ENCODE measurements around the gene ALOXE3.
"Not testable (repeated sequence)": the region's sequence is repeated elsewhere in the genome, so short reads cannot be mapped to it uniquely, and the experiment has no call there.

Gene ALOXE3

GRCh38 chr17:8087952-8088230 is 30.4 kb downstream of the ALOXE3 start:
- DNase-seq, result no peak

GRCh38 chr17:8087075-8087951 is 31.0 kb downstream of the ALOXE3 start, which contains the start of gene ALOX12B:
Gene ALOX12B, minus strand, starts transcription at chr17:8087716. Its CDS starts 274 bp downstream, at chr17:8087442.
- DNase-seq, result no peak

- no peak for DNase-seq
These were observed 34.1 kb downstream of the ALOXE3 start for GRCh38 chr17:8084250-8084649.

GRCh38 chr17:8082292-8082691 is 36.0 kb downstream of the ALOXE3 start:
- DNase-seq, result no peak

GRCh38 chr17:8081876-8082275 is 36.4 kb downstream of the ALOXE3 start:
- DNase-seq, result no peak

GRCh38 chr17:8080799-8081219 is 37.5 kb downstream of the ALOXE3 start:
- DNase-seq, result no peak

- DNase-seq, result peak; percentile 34
These were observed 38.0 kb downstream of the ALOXE3 start for GRCh38 chr17:8080208-8080798.

GRCh38 chr17:8079291-8080207 is 38.8 kb downstream of the ALOXE3 start:
- DNase-seq, result peak; percentile 55

- not testable (repeated sequence) for DNase-seq
These were observed 40.4 kb downstream of the ALOXE3 start for GRCh38 chr17:8077939-8078338.

GRCh38 chr17:8076502-8077266 is 41.6 kb downstream of the ALOXE3 start:
- no peak for DNase-seq

- DNase-seq, result no peak
These were observed 42.6 kb downstream of the ALOXE3 start for GRCh38 chr17:8075574-8076342.

- DNase-seq, result no peak
These were observed 43.2 kb downstream of the ALOXE3 start for GRCh38 chr17:8075081-8075480.

- no peak for DNase-seq
These were observed 43.8 kb downstream of the ALOXE3 start for GRCh38 chr17:8074554-8074953.

GRCh38 chr17:8073627-8074484 is 44.5 kb downstream of the ALOXE3 start:
- peak; percentile 4 for DNase-seq

- DNase-seq, result no peak
These were observed 45.4 kb downstream of the ALOXE3 start for GRCh38 chr17:8072729-8073461.

GRCh38 chr17:8072341-8072728 is 46.0 kb downstream of the ALOXE3 start:
- DNase-seq, result no peak

- DNase-seq, result no peak
These were observed 46.8 kb downstream of the ALOXE3 start for GRCh38 chr17:8071496-8071895.

- no peak for DNase-seq
These were observed 48.8 kb downstream of the ALOXE3 start for GRCh38 chr17:8069587-8069860.

- DNase-seq, result no peak
These were observed 49.4 kb downstream of the ALOXE3 start for GRCh38 chr17:8068736-8069586.
